Fibroblast of mammary gland (primary cell): ENCODE data around the gene KCNA2.

ENCODE experiments used
- DNase-seq: peaks from one replicate; pipeline ENCODE4 v3.0.0-alpha.2; 2010; ENCODE audit warnings: low read depth
- H3K4me3 ChIP-seq: 2 replicates; pipeline ENCODE4 v1.5.1; 2011; ENCODE audit warnings: low read depth, mild to moderate bottlenecking, low read length, moderate library complexity; ENCODE audit not compliant: control insufficient read depth
- CTCF ChIP-seq: conservative IDR thresholded peaks from 2 replicates; pipeline ENCODE4 v1.5.1; 2011; ENCODE audit warnings: low read depth, low read length, inconsistent platforms; ENCODE audit not compliant: control insufficient read depth, insufficient read depth

The KCNA2 gene

DNA sequence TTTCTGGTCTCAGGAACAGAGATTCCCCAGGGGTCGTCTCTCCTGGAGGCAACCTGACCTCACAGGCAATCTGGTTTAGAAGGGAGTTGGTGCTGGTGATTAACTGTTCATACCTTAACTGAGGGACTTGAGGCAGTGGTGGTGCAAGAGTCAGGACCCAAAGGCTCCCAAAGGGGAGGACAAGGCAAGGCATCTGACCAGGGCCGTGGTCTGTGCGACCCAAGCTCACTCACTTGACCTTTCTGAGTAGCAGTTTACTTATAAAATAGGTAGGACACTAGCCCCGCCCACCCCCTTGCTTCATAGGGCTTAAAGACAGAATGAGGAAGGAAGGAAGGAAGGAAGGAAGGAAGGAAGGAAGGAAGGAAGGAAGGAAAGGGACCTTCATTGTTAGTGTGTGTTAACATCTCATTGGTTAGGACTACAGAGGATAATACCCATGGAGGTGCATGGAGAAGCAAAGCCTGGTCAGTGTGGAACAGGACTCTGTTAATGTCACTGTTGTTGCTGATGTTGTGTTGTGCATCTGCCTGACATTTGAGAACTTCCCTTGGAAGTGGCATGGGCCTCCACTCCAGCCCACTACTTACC lies 4.6 kb upstream of the KCNA2 start:
- no peak for TF ChIP-seq CTCF
- no peak for DNase-seq
- no peak overlapping the region for H3K4me3 ChIP-seq

DNA sequence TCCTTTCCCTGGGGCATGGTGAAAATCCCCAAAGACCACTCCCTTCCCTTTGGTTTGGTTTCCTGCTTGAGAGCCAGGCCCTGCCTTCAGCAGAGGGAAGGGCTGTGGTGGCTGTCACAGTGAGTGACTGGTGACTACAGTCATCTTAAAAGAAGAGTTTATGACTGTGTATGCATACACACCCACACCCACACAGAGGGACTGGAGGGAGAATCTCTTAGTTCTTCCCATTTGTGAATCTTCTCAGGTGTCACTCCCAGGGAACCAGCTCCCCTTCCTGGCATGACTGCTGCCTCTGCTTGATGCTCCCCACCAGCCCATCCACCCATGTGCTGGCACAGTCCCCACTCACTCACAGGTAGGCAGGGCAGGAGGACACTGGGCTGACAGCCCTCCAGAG lies 3.9 kb upstream of the KCNA2 start:
- H3K4me3 ChIP-seq: no peak overlapping the region
- no peak for TF ChIP-seq CTCF
- DNase-seq: no peak

DNA sequence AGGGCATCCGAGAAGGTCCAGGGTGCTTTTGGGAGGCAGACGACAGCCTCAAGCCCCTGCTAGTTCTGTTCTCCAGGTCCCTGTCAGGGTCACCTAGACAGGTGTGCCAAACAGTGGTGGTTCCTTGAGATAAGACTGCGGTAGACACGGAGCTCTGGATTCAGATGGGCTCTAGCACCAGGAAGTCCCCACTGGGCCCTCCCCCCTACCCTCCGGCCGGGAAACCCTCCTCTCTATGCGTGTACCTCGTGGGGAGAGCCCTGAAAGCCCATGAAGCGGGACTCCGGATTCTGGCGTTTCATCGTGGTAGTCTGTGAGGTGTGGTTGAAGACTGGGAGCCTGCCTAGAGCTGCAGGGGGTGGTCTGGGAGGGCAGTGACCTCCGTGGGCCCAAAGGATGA lies 2.1 kb upstream of the KCNA2 start:
- DNase-seq: no peak
- no peak overlapping the region for H3K4me3 ChIP-seq
- no peak for TF ChIP-seq CTCF

DNA sequence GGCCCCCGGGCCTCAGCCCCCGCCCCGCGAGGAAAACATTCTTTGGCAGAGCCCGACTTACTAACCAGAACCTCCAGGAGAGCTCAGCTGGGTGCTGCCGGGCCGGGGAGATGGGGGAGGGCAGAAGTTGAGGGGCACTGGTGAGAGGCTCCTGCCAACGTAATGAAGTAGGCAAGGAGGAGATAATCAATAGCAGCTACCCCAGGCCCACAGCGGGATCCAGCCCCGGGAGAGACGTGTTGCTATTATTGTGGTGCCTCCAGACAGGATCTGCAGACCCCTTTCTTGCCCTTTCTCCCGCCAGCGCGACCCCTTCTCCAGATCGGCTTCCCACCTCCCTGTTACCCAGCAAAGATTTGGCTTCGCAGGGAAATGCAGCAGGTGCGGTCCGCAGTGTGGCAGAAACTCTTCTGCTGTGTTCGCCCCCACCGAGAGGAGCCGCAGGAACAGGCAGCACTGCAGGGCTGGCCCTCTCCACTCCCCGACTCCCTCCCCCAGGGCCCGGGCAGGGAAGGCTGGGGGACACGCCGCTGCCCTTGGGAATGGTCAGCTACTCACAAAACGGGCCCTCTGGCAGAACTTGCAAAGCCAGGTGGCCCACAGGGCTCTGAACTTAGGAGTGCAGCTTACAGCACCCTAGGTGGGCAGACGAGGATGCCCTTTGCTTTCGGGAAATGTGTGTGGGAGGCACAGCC lies 1.5 kb upstream of the KCNA2 start:
- no peak overlapping the region for H3K4me3 ChIP-seq
- DNase-seq: no peak
- no peak for TF ChIP-seq CTCF

GRCh38 chr1:110606657-110607535 lies 738 bp upstream of the KCNA2 start:
- no peak overlapping the region for H3K4me3 ChIP-seq
- no peak for TF ChIP-seq CTCF
- DNase-seq: no peak

DNA sequence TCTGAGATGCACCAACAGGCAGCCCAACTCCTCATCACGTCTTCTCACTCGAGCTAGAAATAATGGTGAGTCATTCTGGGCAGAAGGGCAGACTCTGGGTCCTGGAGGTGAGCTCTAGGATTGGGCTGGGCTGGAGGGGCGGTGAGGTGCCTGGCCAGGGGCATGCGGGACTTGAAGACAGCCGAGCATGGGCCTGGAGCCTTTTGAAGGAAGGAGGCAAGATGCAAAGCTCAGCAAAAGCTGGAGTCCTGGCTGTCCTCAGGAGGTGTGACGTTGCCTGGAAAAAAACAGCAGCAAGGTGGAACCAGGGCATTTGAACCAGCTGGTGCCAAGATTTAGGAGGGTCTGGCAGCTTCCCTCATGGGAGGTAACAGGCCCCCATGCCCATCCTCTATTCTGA lies 712 bp downstream of the KCNA2 start:
- no peak overlapping the region for H3K4me3 ChIP-seq
- no peak for DNase-seq
- no peak for TF ChIP-seq CTCF
